Inflammatory macrophage treated with lipopolysaccharide for 4 hours (primary cell): ENCODE measurements around the gene CRACR2A.

Experiments used
- DNase-seq: peaks from one replicate; pipeline ENCODE4 v3.0.0-alpha.2; 2020

Gene CRACR2A

DNA sequence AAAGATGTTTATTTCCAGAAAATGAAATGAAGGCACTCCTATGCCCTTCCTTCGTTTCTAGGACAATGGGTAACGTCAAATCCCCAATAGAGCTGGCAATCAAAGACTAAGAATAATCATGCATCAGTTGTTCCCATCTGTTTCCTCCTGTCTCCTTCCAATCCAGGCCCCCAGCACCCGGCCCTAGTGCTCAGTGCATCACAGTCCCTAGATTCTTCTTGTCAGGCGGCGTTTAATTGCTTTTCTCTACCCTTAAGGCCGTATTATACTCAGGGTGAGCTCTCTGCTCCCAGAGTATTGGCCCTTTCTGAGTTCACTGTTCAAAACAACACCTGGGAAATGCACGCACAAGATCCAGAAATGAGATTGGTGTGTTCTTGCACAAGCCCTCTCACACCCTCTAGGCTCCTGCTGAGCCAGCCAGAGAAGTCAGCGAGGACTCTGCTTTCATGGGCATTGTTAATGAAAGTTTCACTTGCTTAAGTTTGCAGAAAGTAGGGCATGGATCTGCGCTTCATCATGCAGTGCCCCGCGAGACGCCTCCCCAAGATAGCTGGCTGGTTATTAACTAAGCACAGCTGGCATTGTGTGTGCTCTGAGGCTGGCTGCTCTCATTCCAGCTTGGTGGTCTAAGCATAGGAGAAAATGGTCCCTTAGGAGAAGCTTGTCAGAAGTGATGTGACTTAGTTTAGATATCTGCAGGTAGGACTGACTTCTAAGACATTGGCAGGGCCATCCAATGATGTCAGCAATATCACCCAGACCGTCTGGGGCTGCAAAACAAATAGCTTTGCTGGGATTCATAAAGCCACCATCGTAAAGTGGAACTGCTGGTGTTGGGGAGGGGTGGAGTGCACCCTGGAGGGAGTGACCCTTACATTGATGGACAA lies 28.7 kb downstream of the CRACR2A start:
- no peak for DNase-seq

DNA sequence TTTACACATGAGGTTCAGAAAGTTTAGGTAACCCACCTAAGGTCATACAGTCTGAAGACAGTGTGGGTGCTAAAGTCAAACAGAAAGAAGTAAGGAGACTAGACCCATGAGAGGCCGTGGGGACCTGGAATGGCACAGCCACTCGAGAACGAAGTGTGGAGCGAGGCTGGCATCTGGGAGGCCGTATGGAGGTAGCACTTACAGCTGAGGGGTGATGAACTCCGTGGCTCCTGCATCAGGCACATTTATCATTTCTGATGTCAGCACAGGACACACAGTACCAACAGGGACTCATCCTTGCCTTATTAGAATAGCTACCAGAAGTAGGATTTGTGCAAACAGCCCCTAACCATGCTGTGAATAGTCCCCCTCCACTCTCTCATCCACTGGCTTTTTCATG lies 30.5 kb downstream of the CRACR2A start:
- no peak for DNase-seq

DNA sequence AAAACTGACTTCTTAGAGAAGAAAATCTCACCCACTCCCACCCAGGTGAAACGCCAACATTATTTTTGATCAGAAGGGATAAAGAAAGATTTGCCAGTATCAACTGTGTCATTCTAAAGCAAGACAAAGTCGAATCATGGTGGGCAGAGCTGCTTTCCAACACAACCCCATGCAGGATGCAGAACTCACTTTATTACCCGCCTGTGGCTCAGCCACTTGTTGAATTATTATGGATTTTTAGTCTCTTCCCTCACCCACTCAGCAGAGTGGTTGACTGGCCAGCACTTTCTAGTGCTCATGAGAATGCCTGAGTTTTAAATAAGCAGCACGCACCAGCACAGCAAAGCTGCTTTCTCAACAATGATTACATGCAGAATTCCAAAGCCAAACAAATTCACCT lies 32.1 kb downstream of the CRACR2A start:
- no peak for DNase-seq

DNA sequence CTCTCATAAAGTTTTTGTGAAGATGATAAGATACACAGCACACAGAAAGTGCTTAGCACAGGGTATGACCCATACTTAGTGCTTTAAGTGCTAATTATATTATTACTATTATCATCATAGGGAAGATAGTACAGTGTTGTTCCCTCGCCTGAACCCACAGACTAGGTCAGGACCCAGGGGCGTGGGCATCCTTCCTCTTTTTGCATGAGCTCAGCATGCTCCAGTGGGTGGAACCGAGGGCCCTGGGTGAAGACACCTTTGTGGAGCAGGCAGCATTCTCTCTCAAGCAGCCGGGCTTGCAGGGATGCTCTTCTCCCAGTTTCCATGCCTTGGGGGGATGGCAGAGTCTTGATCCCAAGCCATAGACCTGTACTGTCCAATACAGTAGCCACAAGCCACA lies 34.8 kb downstream of the CRACR2A start:
- DNase-seq = peak; percentile 78

DNA sequence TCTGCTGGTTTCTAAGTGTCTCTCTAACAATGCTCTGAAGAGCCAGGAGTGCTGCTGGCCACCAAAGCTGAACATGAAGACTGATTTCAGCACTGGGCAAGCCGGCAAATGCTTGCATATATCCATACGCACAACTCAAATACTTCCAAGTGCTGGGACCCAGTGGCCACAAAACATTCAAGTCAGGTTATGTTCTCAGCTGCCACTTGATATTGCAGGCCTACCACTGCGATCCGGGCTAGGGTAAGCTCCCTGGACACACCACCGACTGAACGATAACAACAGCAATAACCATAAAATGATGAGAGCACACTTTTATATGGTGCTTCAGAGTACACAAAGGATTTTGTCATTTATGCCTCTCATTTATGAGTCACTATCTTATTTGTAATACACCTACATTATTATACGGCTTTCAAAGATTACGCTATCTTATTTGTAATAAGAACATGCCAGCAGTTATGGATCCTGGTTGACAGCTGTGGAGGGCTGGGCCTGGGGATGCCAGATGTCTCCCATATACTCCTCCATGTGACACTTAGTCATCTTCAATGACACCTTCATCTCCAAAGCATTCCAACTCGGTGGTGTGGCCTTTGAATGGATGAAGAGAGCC lies 35.5 kb downstream of the CRACR2A start:
- no peak for DNase-seq

DNA sequence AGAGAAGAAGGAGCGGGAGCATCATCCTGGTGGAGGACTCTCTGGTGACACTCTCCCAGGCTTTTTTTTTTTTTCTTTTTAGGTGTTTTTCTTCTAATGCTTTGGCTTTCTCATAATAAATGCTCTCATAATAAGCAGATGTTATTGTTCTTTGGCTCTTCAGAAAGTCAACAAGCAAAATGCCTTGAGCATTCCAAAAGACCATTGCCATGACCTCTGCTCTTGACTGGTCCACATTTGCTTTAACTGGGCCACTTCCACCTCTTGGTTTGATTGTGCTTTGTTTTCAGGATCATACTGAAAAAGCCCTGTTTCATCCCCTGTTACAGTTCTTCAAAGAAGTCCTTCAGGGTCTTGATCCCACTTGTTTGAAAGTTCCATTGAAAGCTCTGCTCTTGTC lies 36.9 kb downstream of the CRACR2A start:
- DNase-seq = no peak

DNA sequence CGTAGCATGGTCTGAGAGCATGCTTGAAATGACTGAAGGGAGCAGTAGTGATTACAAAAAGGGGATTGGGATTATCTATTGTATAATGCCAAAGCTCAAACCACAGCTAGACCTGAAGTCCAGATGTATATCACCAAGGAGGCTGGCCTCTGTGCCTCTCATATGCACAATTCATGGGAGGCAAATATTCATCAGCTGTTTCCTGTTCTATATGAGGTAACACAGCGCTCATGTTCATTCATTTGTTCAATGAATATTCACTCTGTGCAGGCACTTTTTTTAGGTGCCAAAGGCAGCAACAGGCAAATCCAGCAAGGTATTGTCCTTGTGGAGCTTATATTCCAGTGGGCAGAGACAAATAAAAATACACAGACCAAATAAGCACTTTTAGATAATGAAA lies 39.0 kb downstream of the CRACR2A start:
- DNase-seq = no peak

DNA sequence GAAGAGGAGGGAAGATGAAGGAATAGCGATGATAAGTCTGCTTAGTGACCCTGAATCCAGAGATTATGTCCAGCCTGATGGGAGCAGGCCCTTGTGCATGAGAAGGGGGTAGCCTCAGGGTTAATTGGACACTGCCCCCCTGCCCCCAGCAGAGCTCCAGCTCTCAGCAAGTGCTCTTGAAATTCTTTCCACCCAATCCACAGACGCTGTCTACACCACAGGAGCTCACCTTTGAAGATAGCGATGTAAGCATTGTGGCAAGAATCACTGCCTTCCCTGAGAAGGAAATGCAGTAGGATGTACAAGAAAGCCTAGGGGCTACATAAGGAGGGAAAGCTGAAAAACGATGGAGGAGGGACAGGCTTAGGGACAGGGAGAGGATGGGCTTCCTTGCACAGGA lies 39.4 kb downstream of the CRACR2A start:
- DNase-seq = no peak

DNA sequence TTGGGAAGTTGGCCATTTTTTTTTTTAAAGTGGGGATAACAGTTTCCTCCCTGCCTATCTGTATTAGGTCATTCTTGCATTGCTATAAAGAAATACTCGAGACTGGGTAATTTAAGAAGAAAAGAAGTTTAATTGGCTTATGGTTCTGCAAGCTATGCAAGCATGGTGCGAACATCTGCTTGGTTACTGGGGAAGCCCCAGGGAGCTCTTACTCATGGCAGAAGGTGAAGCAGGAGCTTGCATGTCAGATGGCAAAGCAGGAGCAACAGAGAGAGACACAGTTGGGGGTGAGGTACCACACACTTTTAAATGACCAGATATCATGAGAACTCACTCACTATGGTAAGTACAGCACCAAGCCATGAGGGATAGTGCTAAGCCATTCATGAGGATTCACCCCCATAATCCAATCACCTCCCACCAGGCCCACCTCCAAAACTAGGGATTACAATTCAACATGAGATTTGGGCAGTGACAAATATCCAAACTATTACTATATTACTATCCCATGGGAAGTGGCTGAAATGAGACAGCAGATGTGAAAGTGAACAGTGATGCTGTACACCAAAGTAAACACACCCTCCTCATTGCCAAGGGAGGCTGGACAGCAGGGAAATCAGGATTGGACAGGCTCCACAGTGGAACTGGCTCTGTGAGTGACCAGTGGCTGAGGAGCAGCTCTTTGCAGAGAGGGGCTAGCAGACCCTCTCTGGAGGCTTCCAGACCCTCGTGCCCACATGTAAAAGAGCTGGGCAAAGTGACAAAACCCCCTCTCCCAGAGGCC lies 40.5 kb downstream of the CRACR2A start:
- no peak for DNase-seq

DNA sequence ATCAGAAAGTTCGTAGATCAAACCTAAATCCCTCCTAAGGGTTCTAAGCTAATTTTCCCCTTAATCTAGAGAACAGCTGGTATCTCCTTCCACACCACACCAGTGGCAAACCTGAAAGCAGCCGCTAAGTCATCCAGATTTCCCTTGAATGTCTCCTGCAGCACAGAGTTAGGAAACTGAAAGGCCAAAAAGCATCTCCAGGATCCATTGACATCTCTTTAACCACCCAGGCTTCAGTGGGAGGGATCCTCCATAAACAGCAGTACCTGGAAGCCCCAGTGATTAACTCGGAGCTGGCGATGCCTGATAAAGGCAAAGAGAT lies 47.6 kb downstream of the CRACR2A start:
- no peak for DNase-seq

DNA sequence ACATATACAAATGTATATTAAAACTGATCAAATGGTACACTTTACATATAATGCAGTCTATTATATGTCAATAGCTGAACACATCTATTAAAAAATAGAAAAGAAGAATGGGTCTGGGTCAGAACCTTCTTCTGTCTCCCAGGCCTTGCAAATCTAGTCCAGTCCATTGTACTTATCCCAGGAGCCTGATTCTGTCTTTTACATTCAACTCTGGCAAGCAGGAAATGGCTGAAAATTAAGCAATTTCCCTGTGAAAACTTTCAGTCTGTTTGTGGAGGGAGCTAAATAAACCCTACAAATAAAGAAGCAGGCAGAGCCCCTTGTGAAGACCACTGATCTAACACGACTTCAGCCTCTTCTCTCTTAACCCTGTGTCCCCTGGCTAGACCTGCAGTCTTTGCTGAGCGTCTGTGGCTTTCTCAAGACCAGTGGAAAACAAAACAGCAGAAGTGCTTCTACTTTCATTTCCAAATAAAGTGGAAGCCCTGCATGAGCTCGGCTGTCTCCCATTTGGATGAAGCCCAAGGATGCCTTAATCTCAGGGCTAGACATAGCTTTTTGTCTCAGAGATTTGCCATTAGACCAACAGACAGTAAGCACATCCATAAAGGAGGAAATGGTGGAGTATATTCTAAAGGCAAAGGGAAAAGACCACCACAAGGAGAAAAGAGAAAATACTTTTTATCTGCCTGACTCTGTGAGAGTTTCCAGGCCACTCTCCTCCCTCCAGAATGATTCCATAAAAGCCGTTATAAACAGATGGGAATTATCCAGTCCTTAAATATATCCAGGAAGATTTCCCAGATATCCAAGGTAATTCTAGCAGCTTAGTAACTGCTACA lies 48.2 kb downstream of the CRACR2A start:
- DNase-seq = peak; percentile 70

DNA sequence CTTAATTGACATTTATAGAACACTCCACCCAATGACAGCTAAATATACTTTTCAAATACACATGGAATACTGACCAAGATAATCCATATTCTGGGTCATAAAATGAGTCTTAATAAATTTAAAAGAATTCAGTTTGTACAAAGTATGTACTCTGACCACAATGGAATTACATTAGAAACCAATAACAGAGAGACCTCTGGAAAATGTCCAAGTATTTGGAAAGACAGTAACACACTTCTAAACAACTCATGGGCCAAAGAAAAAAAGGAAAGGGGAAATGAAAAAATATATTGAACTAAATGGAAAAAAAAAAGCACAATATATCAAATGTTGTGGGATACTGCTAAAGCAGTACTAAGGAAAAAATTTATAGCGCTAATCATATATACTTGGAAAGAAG lies 52.0 kb downstream of the CRACR2A start:
- DNase-seq = no peak

DNA sequence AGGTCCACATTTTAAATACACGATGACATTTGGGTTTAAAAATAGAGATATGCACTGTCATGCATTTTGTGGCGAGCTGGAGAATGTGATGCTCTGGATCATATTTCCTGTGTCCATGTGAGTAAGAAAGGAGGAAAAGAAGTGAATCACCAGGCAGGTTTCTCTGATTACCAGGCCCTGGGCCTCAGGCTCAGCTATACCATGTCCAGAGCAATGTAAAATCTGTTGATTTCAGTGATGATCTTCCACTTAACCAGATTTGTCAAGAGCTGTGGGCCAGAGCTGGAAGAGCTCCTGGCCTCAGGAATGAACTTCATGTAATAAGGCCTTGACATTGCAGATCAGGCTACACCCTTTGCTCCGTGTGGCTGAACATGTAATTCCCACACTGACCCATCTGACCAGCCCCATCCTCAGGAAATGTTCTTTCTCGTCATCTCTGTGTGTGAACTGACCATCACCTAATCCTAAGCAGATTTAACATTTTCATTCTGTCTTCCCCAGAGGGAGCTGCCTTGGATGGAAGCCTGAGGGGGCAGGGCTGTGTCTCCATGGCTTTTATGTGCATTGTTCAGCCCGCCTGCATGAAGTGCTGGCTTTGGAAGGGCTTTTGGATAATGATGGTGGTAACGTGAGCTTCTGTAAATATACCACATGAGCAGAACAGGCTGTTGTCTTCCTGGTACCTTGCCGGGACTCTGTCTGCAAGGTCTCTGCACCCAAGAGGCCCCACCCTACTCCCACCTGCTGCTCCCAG lies 54.5 kb downstream of the CRACR2A start:
- DNase-seq = no peak

DNA sequence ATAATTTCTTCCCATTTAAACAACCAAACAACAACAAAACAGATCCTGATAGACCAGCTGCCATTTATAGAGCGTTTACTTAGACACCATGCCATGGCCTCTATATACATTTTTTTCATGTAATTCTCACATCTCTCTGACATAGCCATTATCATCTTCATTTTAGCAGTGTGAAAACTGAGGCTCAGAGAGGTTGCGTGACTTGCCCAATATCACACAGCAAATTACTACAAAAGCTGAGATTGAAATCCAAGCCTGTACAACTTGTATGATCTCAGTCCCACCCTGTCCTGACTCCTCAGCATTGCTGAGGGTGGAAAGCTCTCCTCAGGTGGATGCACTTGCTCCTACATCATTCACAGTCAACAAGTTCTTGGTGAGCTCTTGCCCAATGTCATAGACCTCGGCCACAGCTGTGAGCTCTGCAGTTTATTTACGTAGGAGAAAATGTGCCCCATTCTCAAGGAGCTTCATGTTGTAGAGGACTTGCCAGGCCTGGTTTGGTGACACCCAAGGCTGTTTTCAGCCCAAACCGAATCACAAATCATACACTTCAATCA lies 55.5 kb downstream of the CRACR2A start:
- DNase-seq = no peak

DNA sequence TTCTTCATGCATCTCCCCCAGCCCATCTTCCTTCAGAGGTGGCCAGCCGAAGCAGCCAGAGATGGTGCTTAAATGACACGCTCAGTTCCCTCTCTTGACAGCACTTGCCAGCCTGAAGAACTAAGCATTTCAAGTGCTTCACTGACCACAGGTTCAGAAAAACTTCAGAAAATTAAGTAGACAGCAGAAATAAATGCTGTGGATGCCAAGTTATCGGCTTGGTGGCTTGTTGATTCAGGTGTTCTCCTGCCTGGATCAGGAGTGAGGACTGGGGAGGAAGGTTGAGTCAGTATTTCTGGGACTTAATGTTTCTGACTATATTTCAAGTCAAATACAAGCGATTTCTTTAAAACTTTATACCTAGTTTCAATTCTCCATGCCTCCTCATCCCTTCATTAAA lies 58.2 kb downstream of the CRACR2A start:
- DNase-seq = no peak

DNA sequence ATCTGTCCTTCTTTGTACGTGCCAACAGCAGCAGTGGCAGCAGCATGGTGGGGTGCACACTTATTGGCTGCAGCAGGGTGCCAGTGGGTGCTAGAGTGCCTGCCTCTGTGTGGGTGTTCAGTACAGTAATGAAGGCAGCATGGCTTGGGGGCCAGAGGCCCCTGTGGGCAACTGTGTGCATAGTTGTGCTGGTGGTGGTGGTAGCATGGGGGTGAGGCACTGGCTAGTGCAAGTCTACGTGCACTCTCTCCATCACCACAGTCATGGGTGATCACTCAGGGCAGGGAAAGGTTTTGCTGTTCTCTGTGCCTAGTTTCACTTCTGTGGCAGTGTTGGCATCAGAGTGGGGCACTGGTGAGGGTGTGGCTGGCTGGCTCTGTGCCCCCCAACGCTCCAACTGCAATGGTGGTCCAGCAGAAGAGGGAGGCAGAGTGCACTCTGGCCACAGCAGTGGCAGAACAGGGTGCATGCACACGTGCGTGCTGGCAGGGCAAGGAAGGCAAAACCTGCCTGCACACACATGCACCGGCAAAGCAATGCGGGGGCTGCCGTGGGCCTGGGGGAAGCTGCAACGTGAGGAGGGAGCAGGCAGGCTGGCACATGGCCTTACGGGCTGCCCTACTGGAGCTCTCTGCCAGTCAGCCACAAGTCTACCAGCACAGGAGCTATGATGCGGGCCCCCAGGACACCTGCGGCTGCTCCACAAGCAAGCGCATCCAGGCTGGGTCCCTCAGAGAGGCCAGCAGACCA lies 60.1 kb downstream of the CRACR2A start:
- no peak for DNase-seq

DNA sequence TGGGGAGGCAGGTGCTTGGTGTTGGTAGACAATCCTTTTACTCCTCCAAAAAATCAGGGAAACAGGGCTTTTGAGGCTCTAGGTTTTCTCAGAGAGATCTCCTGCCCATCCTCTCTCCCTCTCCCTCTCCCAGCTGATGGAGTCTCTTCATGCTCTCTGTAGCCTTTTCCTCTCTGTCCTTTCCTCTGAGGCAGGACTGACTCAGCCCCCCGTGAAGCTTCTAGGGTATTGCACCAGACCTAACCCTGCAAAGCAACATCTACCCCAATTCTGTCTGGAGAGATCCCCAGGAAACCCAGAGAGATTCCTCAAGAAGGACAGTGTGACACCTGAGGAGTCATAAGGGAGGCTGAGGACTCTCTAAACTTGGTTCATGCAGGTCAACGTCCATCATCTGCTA lies 66.4 kb downstream of the CRACR2A start:
- DNase-seq = no peak

DNA sequence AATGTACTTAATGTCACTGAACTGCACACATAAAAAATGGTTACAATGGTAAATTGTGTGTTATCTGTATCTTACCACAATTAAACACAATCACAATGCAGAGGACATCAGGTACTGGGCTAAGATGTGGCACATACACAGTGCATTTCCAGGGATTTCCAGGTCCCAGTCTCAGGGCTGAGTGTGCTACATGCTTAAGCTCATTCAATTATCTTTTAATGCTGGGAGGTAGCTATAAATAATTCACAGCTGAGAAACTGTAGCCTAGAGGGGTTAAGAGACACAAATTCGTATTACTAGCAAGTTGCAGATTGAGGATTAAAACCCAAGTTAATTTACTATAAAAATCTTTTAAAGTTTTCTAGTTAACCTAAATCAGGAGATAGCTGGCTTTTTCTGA lies 67.1 kb downstream of the CRACR2A start:
- no peak for DNase-seq

DNA sequence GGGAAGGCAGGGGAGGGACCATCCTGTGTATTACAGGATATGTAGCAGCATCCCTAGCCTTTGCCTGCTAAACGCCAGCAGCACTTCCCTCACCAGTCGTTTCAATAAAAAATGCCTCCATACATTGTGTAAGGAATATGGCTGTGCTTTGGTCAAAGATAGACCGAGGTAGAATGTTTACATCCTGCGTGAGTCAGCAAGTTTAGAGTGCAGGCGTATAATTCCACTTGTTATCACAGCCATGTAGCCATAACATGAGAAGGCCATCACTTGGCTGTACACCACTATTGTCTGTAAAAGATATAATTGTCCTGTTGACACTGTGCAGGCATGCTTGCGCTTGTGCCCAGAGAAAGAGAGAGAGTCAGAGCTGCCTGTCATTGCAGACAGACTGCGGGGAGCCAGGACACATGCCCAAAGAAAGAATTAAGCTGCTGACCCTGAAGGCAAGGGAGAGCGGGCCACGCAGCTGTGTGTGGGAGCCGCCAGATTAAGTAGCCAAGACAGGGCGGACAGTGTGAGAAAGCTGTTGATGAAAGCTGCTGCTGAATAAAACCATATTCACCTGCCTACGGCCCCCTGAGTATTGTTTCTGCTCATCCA lies 68.4 kb downstream of the CRACR2A start:
- no peak for DNase-seq

DNA sequence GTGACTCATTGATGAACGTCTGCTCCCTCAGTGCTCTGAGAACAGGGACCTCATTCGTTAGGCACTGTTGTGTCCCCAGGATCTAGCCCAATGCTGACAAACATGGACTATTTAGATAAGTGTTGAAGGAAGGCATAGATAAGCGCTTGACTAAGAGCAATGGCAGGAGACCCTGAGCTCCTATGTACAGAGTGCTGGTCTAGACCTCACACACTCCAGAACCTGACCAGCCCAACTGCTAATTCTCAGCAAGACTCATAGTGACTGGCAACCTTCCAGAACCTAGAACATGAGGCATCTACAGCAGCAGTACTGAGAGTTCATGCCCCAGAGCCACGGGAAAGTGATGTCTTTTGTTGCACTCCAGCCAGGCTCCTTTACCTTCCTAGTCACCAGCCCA lies 69.2 kb downstream of the CRACR2A start:
- no peak for DNase-seq

DNA sequence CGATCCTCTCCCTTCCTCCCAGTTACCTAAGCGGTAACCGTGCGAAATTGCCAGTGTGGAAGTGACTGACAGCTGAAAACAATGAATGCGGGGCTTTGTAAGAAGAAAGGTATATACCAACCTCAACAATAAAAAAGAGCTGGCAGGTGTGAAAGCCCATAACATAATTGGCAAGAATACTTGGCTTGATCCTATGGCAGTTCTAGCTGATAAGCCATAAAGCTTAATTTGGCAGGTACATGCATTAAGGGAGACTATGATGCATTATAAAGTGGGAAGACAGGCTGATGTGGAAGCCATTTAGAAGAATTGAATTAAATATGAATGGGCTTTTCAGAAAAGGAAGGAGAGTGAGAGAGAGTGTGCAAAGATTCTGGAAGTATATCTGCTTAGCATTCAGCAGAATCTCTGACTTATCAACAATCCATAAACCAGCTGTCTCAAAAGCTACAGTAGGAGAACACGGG lies 71.3 kb downstream of the CRACR2A start:
- no peak for DNase-seq
